Thyroid gland (tissue), 4 donors: Measurements from ENCODE around the gene DDX60.
"Not testable (repeated sequence)": the region's sequence is repeated elsewhere in the genome, so short reads cannot be mapped to it uniquely, and the experiment has no call there.

Source experiments
- POLR2A ChIP-seq, 2 donors: fragments of 450-650 bp; IDR thresholded peaks; one replicate each; pipeline ENCODE4 v1.6.1; 2017; ENCODE audit warnings: antibody characterized with exemption in 2 of 2, mild to moderate bottlenecking in 2 of 2, moderate library complexity in 1 of 2
- TF ChIP-seq, protein P1 (sequence below), 6 experiments: fragments of 200-600 bp in 3 of 6; fragments of 450-650 bp in 3 of 6; sonication (generic) in 3 of 6; IDR thresholded peaks; one replicate each; pipeline ENCODE4 v1.5.1; 2016 to 2019; ENCODE audit warnings: antibody characterized with exemption in 6 of 6, mild to moderate bottlenecking in 2 of 6, inconsistent platforms in 1 of 6, moderate library complexity in 1 of 6

DNA sequence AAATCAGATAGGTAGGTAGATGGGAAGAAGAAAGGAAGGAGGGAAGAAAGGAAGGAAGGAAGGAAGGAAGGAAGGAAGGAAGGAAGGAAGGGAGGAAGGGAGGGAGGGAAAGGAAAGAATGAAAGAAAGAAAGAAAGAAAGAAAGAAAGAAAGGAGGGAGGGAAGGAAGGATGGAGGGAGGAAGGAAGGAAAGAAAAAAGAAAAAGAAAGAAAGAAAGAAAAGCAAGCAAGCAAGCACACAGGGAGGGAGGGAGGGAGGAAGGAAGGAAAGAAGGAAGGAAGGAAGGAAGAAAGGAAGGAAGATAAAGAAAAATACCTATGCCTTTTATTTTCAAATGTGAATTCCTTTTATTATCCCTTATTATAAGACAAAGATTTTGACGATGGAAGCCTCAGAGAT, 32.7 kb downstream of the DDX60 start:
- TF ChIP-seq, protein P1, sequence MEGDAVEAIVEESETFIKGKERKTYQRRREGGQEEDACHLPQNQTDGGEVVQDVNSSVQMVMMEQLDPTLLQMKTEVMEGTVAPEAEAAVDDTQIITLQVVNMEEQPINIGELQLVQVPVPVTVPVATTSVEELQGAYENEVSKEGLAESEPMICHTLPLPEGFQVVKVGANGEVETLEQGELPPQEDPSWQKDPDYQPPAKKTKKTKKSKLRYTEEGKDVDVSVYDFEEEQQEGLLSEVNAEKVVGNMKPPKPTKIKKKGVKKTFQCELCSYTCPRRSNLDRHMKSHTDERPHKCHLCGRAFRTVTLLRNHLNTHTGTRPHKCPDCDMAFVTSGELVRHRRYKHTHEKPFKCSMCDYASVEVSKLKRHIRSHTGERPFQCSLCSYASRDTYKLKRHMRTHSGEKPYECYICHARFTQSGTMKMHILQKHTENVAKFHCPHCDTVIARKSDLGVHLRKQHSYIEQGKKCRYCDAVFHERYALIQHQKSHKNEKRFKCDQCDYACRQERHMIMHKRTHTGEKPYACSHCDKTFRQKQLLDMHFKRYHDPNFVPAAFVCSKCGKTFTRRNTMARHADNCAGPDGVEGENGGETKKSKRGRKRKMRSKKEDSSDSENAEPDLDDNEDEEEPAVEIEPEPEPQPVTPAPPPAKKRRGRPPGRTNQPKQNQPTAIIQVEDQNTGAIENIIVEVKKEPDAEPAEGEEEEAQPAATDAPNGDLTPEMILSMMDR (IDR thresholded peaks at IDR 0.05) = not testable (repeated sequence)
- TF ChIP-seq POLR2A (IDR thresholded peaks at IDR 0.05) = not testable (repeated sequence)
